Stimulated activated CD4-positive, alpha-beta T cell treated with anti-CD3 and anti-CD28 coated beads, TNF-alpha, amount 100 ng/mL, for 24 hours (primary cell): ENCODE data around the gene DENND2A.
"Not testable (repeated sequence)": the region's sequence is repeated elsewhere in the genome, so short reads cannot be mapped to it uniquely, and the experiment has no call there.

ENCODE experiments used
- DNase-seq, 3 experiments: peaks; one replicate each; pipeline ENCODE4 v3.0.0-alpha.2; 2020; ENCODE audit warnings: low read depth in 3 of 3

The DENND2A gene

GRCh38 chr7:140551355-140552239 lies 89.0 kb downstream of the DENND2A start:
- DNase-seq = no peak

GRCh38 chr7:140546947-140547346 lies 93.7 kb downstream of the DENND2A start:
- no peak for DNase-seq

DNA sequence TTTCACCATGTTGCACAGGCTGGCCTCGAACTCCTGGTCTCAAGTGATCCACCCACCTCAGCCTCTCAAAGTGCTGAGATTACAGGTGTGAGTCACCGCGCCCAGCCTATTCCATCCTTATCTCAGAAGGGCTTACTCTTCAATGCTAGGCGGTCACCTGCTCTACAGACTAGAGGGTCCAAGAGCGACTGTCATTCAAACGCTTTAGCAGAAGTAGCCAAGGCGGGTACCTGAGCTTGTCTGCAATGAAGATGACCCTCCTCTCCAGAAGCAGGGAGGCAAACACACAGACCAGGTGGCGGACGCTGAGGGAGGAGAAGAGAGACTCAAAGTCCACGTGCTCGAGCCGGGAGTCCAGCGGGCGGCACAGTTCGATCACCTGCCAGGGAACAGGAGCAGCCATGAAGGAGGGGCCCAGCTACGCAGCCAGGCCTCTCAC lies 96.2 kb downstream of the DENND2A start:
- DNase-seq = no peak

- no peak for DNase-seq
These were observed 98.4 kb downstream of the DENND2A start for GRCh38 chr7:140542228-140542603.

- no peak for DNase-seq
These were observed 98.9 kb downstream of the DENND2A start for GRCh38 chr7:140541513-140542227.

GRCh38 chr7:140541176-140541512 lies 99.5 kb downstream of the DENND2A start:
- no peak for DNase-seq

GRCh38 chr7:140540136-140540777 lies 100.4 kb downstream of the DENND2A start:
- no peak for DNase-seq

DNA sequence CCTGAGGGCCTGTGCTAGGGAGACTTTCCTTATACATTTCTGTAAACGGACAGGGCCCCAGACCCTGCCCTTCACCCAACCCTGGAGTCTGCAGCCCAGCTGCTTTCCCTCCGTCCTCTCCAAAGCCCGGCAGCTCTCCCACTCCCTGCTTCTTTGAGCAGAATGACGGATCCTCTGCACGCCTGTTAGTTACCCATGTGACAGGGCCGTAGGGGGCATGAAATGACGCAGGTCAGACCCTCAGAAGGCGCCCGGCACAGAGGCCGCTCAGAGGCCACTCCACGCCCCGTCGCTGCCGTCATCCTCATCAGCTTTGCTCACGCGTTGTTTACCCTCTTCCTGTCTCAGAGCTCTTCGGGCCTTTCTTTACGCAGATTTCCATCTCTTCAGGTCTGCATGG lies 101.2 kb downstream of the DENND2A start:
- DNase-seq = no peak

GRCh38 chr7:140537750-140538482 lies 102.7 kb downstream of the DENND2A start:
- no peak for DNase-seq

GRCh38 chr7:140534743-140535142 lies 105.9 kb downstream of the DENND2A start:
- no peak for DNase-seq

DNA sequence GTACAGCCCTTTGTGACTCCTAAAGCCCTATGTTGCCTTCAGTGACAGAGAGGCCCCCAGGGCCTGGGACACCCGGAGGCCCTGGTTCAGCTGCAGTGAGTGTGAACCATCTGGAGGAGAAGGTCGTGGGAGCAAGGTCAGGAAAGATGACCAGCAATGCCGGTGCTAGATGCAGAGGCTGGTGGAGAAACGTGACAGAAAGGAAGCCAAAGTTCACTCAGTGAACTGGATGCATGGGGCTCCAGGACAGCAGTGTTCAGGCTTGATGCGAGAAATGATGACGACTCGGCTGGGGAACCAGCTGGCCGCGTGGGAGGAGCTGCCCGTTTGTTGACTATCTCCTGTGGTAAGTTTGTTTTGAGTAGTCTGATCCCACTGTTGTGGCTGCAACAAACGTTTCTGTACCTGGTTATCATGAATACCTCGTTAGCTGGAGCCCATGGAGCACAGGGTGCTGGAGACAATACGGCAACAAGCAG lies 107.2 kb downstream of the DENND2A start:
- DNase-seq = no peak

- DNase-seq = not testable (repeated sequence)
These were observed 111.2 kb downstream of the DENND2A start for GRCh38 chr7:140529428-140529827.

GRCh38 chr7:140526787-140527664 lies 113.6 kb downstream of the DENND2A start:
- no peak for DNase-seq

- no peak for DNase-seq
These were observed 114.4 kb downstream of the DENND2A start for GRCh38 chr7:140526214-140526613.

- DNase-seq = peak in 1 of 3 experiments; percentile 41
These were observed 114.9 kb downstream of the DENND2A start for GRCh38 chr7:140525743-140526142.

- DNase-seq = no peak
These were observed 119.2 kb downstream of the DENND2A start for GRCh38 chr7:140521421-140521820.

DNA sequence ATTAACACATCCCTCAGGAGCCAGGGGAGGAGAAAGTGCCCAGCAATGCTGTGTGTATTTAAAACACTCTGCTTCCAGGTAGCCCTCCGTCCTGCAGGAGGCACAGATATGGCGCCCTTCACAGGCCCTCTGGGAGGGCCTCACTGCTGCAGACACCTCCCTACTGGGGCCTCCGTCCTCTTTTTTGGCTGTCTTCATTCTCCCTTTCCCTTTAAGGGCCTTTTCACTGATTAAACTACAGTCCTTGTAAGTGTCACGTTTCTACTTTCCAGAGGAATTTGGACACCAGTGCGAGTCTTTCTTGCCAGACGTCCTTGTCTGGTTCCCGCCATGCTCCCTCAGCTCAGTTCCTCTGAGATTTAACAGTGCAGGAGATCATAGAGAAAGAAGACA lies 121.6 kb downstream of the DENND2A start:
- no peak for DNase-seq

- DNase-seq = no peak
These were observed 122.1 kb downstream of the DENND2A start for GRCh38 chr7:140518370-140519006.

DNA sequence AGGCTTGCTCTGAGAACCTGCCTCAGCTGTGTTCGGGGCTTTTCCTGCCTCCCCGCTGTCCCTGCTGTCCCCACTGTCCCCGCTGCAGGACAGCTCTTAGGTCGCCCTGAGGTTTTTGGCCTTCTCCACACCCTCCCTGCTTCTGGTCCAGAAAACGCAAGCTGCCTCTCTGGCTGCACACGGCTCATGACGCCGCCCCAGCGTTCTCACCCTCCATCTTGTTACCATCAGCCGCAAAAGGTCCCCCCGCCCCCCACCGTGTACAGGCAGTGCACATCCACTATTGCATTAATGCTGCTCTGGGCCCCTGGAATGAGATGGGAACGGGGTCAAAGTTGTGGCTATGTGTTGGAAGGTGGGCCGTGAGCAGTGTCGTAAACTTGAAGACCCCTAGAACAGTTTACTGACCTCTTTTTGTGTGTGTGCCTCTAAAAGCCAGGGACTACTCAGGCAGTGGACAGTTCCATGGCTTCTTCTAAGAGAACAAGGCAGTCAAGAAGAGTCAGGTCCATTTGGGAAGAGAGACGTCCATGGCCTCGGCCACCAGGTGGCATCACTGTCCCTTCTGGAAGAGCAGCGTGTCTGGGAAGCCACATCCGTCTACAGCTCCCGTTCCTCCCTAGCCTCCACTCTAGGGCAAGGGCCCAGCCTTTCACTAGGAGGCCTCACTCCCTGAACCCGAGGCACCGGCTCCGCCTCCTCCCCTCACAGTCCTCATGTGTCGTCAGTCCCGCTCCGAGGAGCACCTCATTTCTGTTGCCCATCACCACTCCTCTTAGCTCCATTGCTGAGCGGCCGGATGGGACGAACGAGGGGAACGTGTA lies 122.9 kb downstream of the DENND2A start:
- DNase-seq = peak; percentile 33 to 77 (median 42)
